SK-N-MC (cell line): Measurements from ENCODE around the gene COX17.

Source experiments
- EZH2 ChIP-seq: fragments of 200-600 bp; sonication (generic); IDR thresholded peaks from one replicate; pipeline ENCODE4 v1.6.1; 2017; ENCODE audit warnings: antibody characterized with exemption
- FOXP2 ChIP-seq: optimal IDR thresholded peaks from 2 replicates; pipeline ENCODE3; 2011; ENCODE audit warnings: mild to moderate bottlenecking, moderate library complexity; ENCODE audit not compliant: insufficient read depth; ENCODE audit errors: extremely low read length, control extremely low read depth
- POLR2AphosphoS5 ChIP-seq: IDR thresholded peaks from 2 replicates; pipeline ENCODE4 v1.6.1; 2012; ENCODE audit warnings: mild to moderate bottlenecking, low read depth, low read length, borderline replicate concordance

DNA sequence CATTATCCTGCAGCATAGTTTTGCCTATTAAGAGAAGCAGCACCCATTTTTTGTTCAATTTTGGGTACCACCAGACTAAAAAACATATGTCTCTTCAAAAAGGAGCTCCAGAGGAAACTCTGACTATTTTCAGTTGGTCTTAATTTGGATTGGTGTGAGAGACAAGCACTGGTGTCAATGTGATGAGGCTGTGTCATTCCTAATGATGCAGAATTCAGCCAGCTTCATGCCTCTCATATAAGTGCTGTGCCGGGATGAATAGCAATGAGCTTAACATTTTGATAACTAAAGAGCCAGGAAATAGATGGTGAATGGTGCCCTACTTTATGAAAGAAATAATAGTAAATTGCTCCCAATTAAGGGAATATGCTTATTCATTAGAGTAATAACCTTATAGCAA lies 32.7 kb downstream of the COX17 start:
- TF ChIP-seq FOXP2 (no peak), EZH2 (no peak), POLR2AphosphoS5 (no peak)
